Endometrial microvascular endothelial cells (primary cell): Measurements from ENCODE around the gene PTGS1. TPM values are rescaled to one million over a fixed set of nuclear protein-coding genes. Genes with fewer than 3 reads are reported as not detected.
"Not testable (repeated sequence)": the region's sequence is repeated elsewhere in the genome, so short reads cannot be mapped to it uniquely, and the experiment has no call there.

ENCODE experiments used
- in situ Hi-C: cut with HindIII; loops from 2 replicates; pipeline ENCODE4 v1.10.0; 2017; ENCODE audit warnings: low sequenced_read_pairs, low pct_unique_long_range_greater_than_20kb; ENCODE audit errors: inconsistent ontology term
- total RNA-seq: library from RNA; depleted of rRNA; stranded (reverse); fragments of >200 nt; gene quantifications from one replicate; pipeline ENCODE4 v1.2.3, GENCODE V29; 2015; ENCODE audit errors: inconsistent ontology term

PTGS1 gene
- total RNA-seq, 1 donor from 2014 or later: 1.0 TPM

DNA sequence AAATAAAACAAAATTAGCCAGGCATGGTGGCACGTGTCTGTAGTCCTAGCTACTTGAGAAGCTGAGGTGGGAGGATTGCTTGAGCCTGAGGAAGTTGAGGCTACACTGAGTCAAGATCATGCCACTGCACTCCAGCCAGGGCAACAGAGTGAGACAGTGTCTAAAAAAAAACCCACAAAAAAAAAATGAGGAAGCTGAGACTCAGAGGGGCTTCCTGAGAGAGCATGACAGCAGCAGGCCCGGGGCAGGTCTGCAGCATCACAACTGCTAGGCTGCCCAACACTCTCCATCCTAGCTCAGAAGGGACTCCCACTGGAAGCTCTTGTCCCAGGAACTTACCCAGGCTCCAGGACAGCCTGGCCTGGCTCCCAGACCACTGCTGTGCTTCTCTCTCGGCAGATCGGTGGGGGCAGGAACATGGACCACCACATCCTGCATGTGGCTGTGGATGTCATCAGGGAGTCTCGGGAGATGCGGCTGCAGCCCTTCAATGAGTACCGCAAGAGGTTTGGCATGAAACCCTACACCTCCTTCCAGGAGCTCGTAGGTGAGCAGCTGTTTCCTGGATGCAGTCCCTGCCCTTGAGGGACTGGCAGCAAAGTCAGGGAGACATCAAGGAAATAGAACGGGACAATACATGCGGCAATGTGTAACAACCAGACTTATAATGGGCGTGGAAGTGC lies 19.1 kb downstream of the PTGS1 start:
- in situ Hi-C loops: no loop called here

GRCh38 chr9:122392284-122392683 lies 21.5 kb downstream of the PTGS1 start:
- in situ Hi-C loops: no loop called here

DNA sequence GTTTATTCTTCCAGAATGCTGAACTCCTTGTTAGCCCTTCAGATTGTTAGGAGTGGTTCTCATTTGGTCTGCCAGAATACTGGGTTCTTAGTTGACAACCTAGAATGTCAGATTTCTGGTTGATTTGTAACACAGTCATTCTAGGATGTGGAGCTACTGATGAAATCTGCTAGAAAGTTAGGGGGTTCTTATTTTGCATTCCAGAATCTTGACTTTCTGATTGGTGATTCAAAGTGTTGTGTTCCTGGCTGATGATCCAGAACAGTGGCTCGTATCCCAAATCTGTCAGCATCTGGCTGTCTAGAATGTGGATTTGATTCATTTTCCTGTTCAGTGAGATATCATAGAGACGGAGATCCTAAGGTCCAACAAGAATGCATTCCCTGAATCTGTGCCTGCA lies 21.9 kb downstream of the PTGS1 start:
- in situ Hi-C loops: no loop called here

DNA sequence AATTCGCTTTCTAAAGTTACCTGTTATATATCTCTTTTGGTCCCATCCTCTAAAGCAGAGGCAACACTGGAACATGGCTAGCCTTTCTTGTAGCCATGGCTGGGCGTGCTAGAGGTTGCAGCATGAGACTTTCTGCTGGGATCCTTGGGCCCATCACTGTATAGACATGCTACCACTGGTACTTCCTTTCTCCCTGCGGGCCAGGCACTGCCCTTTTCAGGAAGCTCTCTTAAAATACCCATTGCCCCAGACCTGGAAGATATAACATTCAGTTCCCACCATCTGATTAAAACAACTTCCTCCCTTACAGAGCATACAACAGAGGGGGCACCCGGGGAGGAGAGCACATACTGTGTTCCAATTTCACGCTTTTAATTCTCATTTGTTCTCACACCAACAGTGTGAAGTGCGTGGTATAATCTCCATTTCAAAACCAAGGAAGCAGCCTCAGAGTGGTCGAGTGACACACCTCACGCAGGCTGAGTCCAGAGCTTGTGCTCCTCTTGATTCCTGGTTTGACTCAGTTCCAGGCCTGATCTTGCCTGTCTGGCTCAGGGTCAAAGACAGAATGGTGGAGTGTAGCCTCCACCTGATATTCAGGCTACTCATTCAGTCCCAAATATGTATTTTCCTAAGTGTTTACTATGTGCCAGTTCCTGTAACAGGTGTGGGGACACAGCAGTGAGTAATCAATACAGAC lies 22.6 kb downstream of the PTGS1 start:
- in situ Hi-C loops: no loop called here

- in situ Hi-C loops: no loop called here
These were observed 23.7 kb downstream of the PTGS1 start for GRCh38 chr9:122394265-122395125.

- in situ Hi-C loops: no loop called here
These were observed 25.9 kb downstream of the PTGS1 start for GRCh38 chr9:122396614-122397148.

DNA sequence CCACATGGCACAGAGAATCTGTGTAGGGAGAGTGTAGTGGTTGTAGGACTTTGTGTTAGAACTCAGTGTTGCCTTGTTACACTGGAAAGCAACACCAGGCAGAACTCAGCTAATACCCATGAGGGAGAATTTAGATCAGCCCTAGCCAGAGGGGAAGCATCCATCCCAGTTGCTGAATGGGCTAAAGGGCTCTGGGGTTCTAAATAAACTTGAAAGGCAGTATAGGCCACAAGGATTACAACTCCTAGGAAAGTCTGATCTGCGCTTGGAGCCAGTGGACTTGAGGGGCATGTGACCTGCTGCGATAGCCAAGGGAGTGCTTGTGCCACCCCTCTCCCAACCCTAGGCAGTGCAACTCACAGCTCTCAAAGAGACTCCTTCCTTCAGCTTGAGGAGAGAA lies 26.9 kb downstream of the PTGS1 start:
- in situ Hi-C loops: no loop called here

GRCh38 chr9:122398371-122398924 lies 27.6 kb downstream of the PTGS1 start:
- in situ Hi-C loops: no loop called here

DNA sequence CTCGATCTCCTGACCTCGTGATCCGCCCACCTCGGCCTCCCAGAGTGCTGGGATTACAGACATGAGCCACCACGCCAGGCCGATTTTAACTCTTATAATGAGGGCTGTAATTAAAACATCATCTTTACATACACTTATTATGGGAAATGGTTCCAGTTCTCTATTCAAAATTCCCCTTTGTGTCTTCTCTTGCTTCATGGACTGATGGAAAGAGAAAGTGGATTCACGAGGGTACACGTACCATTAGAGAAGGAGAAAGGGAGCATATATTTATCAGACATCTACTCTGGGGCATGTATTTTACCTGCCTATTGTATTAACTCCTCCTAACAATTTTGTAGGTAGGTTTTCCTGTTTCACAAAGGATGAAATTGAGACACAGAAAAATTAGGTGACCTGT lies 31.1 kb downstream of the PTGS1 start:
- in situ Hi-C loops: no loop called here

- in situ Hi-C loops: no loop called here
These were observed 31.6 kb downstream of the PTGS1 start for GRCh38 chr9:122402403-122402871.

- in situ Hi-C loops: no loop called here
These were observed 32.0 kb downstream of the PTGS1 start for GRCh38 chr9:122402874-122403273.

GRCh38 chr9:122403381-122404000 lies 32.7 kb downstream of the PTGS1 start:
- in situ Hi-C loops: no loop called here

DNA sequence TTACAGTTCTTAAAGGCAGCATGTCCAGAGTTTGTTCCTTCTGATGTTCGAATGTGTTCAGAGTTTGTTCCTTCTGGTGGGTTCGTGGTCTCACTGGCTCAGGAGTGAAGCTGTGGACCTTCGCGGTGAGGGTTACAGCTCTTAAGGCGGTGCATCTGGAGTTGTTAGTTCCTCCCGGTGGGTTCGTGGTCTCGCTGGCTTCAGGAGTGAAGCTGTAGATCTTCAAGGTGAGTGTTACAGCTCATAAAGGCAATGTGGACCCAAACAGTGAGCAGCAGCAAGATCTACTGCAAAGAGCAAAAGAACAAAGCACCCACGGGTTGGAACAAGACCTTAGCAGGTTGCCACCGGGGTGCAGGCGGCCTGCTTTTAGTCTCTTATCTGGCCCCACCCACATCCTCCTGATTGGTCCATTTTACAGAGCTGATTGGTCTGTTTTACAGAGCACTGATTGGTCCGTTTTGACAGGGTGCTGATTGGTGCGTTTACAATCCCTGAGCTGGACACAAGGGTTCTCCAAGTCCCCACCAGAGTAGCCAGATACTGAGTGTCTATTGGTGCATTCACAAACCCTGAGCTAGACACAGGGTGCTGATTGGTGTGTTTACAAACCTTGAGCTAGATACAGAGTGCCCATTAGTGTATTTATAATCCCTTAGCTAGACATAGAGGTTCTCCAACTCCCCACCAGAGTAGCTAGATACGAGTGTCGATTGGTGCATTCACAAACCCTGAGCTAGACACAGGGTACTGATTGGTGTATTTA lies 34.7 kb downstream of the PTGS1 start:
- in situ Hi-C loops: not testable (repeated sequence)

- in situ Hi-C loops: no loop called here
These were observed 35.5 kb downstream of the PTGS1 start for GRCh38 chr9:122406070-122406890.

GRCh38 chr9:122414108-122414507 lies 43.3 kb downstream of the PTGS1 start:
- in situ Hi-C loops: not testable (repeated sequence)

DNA sequence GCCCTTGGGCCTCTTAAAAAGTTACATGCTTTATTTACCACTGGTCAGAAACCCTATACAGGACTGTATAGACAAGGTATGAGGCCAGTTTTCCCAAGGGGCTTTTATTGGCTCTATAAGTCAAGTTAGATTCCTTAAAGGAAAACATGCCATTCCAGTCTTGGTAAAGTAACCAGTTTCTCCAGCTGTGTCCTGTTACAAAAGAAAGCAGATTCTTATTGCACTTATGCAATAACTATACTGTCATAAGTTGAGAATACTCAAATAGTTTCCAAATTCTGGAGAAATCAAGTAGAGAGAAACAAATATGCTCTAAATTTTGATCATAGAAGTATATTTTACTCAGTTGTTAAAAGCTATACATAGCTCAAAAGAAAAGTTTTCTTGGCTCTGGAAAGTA lies 47.2 kb downstream of the PTGS1 start:
- in situ Hi-C loops: no loop called here

DNA sequence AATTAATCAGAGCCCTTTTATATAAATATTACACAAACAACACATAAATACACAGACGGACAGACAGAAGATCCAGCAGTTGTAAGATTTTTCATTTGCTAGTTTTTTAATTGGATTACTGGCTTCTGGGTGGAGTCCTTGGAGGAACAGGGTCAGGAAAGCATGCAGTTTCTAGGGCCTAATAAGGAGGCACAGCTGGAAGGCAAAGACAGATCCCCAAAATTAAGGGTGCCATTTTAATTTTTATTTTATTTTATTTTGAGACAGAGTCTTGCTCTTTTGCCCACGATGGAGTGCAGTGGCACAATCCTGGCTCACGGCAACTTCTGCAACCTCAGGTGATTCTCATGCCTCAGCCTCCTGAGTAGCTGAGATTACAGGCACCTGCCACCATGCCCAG lies 49.5 kb downstream of the PTGS1 start:
- in situ Hi-C loops: no loop called here
